ENCODE measurements around the gene CBL.

CBL gene

DNA sequence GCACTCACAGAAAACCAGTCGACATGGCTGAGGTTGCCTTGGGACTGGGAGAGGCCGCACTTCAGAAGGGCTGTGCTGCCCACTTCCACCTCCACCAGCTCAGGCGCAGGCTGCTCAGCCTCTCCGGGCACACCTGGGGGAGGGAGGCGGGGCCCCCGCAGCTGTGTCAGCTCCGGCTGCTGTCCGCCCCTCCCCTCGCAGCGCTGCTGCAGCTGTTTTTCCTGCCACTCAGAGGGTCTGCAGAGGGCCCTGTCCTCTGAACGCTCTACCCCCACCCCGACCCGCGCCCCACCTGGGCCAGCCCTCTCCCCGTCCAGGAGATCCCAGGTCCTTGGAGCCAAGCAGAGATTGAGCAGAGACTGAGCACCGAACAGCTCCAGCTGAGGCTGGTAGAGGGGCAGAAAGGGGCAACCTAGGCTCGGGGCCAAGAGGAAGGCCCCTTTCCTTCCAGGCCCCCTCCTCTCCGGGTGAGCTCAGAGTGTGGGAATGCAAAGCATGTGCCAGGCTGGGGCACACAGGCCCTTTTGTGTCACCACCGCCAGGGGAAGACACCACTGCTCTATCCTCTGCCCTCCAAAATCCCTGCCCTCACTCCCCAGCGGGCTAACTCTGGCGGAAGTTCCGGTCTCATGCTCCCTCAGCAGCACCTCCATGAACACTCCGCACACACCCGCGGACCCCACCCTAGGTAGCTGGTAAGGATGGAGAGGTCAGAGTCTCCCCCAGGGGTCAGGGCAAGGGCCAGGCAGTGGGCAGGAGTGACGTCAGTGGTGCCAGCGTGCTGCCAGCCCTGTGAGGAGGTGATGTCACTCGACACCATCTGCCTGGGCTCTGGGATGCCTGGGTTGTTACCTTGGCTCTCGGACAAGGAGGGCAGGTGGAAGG, 109.2 kb downstream of the CBL start:
- DNase-seq = peak; percentile 82

DNA sequence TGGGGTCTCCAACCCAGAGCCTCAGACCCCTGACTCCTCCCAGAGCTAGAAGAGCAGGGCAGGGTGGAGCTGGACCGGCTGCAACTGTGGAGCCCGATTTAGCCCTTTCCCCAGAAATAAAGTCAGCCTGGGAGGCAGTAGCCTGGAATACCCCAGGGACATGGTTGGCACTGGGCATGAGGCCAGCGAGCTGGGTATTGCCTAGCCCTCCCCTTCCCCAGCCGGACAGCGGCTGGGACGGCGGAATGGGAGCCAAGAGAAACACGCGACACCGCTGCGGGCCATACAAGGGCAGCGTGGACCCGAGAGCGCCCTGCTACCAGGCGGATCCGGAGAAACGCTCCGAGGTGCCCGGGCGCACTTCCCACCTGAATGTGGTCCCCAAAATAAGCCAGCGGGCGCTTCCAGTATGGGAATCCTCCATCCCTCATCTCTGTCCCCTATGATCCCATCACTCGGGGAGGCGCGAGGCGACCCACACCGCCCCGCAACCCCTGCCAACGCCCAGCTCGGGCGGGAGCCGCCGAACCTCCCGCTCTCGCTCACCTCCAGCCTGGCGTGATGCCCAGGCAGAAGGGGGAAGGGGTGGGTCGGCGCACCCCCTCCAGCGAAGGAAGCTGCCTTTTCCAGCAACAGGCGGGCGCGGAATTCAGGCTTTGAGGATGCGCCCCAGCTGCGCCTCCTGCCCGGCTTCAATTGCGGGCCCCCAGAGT, 110.0 kb downstream of the CBL start:
- peak; percentile 83 for DNase-seq

DNA sequence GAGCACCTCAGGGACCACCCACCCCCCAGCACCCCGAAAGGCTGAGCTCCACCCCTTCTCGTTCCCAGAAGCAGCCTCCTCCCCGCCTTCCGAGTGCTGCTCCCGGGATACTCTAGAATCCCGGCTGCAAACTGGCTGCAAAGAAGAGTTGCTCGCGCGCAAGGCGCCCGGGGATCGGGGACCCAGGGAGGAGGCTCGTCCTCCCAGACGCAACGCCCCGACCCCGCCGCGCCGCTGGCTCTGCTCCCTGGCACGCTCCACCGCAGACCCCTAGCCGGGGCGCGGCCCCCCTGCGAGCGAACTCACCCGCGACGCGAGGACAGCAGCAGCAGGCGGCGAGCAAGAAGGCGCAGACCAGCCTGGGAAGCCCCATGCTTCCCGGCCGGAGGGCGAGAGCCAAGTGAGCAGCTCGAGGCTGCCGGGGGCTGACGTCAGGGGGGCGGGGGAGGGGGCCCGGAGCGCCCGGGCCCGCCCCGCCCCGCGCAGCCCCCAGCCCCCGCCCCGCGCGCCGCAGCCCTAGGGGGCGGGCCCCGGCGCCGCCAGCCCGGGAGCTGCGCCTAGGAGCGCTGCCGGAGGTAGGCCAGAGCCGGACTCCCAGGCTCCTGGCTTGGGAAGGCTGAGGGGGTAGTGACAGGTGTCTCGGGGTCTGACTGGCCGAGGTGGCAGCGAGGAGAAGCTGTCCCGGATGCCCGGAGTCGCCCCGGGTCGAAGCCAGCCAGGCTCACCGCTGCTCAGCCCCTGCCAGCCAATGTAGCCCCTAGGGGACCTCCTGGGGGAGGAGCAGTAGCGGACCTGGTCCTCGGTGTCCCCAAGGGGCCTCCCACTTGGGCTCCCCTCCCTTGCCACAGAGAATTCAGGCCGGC, 110.8 kb downstream of the CBL start, which contains the start of gene MCAM:
MCAM (minus strand) TSS at position 402 of the 863 bp plus-strand sequence; CDS start at position 373, 29 bp downstream.
- peak; percentile 77 for DNase-seq

DNA sequence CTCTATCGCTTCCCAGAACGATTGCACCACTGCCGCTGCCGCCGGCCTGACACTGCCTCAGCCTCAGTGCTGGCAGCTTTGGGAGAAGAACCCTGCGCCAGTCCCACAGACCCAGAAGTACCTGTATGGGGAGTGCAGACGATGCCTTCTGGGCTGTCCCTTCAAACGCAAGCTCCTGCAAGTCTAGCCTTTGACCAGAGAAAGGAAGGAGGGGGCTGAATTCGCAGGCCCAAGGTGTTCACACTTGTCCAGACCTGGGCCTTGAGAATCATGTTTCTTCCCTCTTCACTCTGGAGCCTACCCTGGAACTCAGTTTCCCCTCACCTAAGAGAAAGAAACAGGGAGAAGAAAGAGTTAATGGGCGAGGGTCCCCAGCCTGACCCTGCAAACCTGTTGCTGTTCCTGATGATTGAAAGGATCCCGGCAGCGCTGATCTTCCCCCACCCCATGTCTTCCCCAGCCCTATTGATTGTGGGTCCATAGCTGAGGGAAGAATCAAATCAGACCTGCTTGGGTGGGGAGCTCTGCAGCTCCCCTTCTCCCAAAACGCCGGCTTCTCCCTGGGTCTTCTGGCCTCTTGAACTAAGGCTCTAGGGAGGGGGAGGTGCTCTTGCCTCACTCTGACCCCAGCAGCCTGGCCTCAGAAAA, 111.6 kb downstream of the CBL start:
- DNase-seq = no peak

DNA sequence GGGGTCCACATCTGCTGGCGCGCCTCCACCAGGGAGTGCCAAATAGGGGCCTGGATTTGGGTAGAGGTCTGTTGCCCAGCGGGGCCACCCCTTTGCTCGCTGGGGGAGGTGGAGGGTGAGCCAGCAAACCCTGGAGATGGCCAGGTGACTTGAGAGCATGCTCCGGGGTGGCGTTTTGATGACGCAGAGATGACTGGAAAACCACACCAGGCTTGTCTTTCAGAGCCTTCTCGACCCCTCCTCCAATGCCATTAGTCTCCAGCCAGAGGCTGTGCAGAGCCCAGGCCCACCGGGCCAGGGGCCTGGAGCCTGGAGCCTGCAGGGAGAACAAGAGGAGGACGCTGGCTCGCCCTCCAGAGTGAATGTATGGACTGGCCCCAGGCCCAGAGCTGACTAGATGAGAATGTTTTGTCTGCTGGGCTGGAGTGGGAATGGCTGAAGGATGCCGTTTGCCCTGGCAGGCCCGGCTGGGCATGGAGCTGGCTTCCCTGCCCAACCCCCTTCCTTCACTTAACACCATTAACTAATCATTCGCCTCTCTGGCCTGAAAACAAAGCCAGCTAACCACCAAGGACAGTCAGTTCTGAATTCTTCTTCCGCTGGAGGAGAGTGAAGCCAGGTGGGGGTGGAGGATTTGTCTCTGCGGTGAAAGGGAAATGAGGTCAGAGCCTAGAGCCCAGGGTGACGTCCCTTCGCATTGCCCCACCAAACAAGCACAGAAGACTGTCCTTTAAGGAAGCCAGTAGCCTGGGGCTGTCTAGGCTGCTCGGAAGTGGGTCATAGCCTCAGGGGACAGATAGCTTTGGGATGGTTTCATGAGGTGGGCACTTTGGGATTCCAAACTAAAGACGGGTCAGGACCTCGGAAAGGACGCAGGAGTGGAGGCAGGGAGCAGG, 112.3 kb downstream of the CBL start:
- peak; percentile 77 for DNase-seq

DNA sequence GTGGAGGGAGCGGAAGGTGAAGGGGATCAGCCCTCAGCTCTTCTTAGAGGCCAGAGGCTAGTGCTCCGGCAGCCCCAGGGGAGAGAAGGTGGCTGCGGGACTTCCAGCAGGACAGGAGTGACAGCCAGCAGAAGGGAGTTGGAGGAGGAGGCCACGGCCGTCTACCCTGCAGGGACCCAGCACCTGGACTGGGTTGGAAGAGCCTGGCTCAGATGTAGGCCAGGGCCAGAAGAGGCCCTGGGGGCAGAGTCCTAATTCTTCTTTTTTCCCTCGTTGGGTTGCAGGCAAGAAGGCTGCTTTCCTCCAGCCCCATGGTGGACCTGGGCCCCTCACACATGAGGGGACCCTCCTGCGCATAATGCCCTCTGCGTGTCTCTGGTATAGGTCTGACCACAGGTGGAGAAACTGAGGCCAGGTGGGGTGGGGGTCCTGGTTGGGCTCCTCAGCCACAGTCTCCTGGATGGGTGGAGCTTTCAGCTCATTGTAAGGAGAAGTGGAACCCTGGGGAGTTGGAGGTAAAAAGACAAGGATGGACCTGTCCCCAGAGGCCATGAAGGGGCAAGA, 113.1 kb downstream of the CBL start:
- no peak for DNase-seq

DNA sequence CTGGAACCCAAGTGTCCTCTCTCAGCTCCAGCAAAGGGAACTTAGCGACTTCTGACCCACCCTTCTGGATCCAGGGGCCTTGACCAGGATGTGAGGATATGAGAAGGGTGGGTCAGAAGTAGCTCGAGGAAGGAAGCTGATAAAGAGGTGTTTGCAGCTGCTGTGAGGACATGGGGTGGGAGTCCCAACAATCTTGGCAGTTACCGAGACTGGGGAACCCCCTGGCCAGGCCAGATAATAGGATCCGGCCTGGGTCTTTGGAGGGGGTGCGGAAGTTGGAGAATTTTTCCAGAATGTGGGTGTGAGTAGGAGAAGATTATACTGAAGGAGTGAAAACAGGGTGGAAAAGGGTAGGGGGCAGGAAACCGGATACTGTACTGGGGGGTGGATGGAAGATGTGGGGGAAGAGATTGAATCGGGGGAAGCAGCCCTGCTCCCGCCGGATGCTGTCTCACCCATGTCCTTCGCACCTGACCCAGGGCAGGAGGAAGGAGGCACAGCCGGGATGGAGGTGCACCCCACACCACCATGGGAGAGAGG, 113.6 kb downstream of the CBL start:
- peak; percentile 43 for DNase-seq

DNA sequence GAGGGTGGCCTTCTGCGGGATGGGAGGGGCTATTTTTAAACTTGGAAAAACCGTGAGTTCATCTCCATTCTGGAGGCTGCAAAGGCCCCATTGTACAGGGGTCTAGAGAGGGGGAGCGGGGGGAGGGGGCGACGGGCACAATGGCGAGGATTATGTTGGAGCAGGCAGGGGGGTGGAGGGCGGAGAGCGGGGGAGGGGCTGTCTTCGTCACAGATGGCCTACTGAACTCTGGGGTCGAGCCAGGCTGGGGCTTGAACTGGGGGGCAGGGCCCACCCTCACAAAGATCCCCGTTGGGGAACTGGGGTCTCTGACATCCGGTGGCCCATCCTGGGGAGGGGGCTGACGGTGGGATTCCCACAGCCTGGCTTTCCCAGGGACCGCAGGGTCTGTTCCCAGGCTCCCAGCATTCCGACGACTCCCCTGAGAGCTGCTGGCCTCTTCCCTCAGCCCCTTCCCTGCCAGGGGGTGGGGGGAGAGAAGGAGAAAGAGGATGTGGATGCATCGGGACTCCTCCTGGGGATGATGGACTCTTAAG, 114.2 kb downstream of the CBL start:
- peak; percentile 70 for DNase-seq

DNA sequence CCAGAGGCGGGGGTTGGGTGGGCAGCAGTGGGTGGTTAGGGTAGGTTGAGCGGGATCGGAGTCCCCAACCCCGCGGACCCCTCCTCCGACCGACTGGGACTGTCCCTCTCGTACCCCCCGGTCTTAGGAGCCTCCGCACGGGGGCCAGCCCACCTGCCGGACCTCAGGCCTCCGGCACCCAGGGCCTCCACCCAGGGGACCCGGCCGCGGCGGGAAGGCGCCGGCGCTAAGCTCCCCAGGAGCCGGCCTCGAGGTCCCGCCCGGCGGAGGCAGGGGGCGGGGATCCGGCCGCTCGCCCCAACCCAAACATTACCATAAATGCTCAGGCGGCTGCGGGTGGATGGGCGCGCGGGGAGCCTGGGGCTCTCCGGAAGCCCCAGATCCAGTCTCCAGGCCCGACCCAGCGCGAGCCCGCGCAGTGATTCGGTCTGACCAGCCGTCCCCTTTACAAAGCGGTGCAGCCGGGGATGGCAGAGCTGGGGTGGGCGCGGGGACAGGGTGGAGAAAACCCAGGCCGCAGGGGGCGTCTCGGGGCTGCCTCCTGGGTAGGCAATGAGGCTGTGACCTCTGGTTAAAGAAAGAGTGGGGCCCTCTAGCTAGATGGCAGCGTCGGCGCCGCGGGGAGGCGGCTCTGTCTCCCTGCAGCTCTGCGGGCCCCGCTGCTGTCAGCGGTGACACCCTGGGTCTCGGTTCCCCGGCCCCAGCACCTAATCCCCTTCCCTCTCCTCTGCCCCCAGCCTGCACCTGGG, 114.8 kb downstream of the CBL start:
- DNase-seq = peak; percentile 74

DNA sequence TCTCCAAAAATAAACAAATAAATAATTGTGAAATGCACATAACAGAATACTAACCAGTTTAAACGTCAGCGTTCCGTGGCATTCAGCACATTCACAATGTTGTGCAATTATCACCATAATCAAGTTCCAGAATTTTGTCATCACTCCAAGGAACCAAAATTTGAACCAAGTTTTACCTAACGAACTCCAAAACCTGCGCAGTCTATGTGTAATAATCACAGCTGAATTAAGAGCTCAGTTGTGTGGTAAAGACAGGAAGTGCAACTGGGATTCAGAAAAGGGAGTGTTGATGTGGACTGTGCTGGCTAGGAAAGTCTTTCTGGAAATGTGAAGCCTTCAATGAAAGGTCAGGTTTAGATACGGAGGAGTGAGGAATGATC, 116.2 kb downstream of the CBL start:
- DNase-seq = no peak

DNA sequence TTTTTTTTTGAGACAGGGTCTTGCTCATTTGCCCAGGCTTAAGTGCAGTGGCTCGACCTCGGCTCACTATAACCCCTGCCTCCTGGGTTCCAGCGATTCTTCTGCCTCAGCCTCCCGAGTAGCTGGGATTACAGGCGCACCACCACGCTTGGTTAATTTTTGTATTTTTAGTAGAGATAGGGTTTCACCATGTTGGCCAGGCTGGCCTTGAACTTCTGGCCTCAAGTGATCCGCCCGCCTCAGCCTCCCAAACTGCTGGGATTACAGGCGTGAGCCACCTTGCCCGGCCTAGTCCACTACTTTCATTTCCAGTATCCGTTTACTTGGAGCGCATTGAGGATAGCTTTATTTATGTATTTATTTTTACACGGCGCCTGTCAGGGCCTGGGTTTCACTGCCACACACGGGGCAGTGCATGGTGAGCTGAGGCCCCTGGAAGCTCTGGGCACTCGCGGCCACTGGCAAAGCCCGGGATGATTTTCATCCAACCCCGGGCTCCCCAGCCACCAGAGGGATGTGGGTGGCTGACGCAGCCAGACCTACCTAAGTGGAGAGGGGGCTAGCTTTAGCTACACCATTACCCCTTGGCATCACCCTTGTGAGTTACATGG, 116.9 kb downstream of the CBL start:
- DNase-seq = no peak

DNA sequence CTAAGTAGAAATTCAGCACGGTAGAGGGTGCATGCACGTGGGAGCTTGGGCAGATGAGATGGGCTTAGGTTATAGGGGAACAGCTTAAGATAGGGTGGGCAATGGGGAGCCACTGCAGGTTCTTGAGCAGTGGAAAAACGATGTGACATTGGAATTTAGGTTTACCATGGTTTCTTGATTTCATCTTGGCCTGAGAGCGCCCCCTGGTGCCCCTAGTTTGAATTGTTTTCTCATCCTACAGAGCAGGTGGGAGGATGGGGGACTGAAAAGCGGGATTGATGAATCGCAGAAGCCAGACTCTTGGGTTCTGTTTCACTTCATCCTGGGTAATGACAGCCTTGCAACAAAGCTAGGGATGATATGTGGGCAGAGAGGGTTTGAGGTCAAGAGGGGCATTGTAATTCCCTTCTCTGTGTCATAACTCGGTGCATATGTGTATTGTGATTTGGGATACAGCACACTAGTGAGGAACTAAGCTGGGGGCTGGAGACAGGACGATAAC, 117.4 kb downstream of the CBL start:
- DNase-seq = peak; percentile 83

DNA sequence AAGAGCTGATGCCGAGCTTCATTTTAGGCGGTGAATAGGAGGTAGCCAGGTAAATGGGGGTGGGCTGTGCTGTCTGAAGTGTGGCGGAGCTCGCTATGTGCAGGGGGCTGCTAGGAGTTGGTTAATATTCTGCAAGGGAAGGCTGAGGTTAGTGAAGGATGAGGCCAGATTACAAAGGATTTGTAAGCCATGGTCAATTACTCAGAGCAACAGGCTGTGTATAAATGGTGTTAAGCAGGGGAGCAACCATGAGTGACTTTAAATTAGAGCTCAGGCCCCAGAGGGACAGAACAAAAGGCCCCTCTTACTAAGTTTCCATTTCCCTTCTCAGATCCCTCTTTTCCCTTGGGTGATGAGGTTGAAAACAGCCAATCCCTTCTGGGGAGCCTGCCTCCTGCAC, 118.0 kb downstream of the CBL start:
- no peak for DNase-seq

DNA sequence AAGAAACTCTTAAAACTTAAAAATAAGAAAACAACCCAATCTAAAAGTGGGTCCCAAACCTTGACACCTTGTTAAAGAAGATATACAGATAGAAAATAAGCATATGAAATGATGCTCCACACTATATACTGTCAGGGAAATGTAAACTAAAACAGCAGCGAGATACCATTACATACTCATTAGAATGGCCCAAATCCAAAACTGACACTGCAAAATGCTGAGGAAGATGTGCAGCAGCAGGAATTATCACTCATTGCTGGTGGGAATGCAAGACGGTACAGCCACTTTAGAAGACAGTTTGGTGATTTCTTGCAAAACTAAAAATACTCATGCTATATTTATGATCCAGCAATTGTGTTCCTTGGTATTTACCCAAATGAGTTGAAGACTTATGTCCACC, 123.2 kb downstream of the CBL start:
- no peak for DNase-seq

DNA sequence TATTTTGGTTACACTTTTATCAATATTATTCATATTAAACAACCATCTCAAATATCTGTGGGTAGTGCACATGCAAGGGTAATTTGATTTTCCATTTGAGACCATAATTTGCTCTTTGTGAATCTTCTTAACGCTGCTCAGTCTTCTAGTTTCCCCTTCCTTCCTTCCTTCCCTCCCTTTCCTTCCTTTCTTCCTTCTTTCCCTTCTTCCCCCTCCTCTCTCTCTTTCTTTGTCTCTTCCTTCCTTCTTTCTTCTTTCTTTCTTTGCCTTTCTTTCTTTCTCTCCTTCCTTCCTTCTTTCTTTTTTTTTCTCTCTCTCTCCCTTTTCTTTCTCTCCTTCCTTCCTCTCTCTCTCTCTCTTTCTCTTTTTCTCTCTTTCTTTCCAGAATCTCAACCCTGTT, 124.1 kb downstream of the CBL start:
- DNase-seq = no peak

DNA sequence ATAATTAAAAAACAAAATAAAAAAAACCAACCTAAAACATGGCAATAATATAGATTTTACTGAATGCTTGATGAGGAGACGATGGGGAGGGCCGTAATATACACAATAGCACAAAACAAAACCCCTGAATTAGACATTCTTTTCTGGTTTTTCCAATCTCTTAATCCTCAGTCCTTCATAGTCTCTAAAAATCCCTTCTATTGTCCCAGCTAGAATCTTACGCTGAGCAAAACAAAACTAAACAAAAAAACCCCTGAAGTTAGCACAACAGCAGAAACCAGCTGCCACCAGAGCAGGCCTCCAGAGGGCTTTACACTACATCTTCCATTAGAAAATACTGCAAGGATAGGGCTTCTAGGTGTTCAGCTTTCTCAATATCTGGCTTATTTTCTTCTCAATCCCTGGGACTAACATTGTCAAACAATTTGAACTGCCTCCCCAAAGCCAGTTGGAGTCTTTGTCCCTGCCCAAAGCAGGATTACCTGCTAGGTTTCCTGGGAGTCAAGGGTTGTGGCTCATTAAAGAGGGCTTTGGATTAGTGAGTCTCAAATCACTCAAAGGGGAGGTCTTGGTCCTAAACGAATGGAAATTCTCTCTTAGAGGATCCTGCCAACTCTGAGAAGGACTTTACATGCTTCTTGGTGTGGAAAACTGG, 126.1 kb downstream of the CBL start:
- DNase-seq = no peak

DNA sequence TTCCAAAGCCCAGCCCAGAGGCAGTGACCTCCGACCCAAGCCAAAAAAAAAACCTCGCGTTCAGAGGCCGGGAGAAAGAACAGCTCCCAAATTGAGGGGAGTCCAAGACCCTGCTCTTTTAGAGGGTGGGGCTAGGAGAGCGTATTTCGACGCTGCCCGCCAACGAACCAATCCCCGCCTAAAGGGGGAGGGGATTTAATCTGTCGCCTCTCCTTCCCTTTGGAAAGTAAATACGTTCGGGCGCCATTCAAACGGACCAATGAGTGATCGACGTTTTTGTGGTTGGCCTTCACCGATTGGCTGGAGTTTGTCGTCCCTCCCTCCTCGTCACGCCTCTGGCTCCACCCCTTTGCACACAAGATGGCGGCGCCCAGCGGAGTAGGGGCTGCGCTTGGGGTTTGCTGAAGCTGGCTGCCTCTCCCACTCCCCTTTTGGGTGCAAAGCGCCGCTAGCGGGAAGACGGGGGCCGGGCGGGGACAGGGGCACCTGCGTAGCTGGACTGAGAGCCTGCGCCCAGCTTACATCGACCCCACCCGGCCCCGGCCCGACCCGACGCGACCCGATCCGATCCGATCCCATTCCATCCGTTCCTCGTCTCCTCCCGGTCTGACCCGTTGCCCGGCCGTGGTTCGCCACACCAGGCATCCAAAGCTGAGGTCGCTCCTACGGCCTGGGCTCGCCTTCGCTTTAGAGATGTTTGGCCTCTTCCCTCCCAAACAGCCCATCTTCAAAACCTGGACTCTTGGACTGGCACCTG, 128.2 kb downstream of the CBL start, which contains the start of gene RNF26:
RNF26 (plus strand) TSS at position 354 of the 757 bp plus-strand sequence. CDS start 596 bp downstream, outside the sequence.
- peak; percentile 98 for DNase-seq

All from femur (tissue), 1 donor.